SK-N-MC (cell line): ENCODE results near the gene RBMS1.

Experiments
- EZH2 ChIP-seq: fragments of 200-600 bp; sonication (generic); IDR thresholded peaks from one replicate; pipeline ENCODE4 v1.6.1; 2017; ENCODE audit warnings: antibody characterized with exemption
- POLR2AphosphoS5 ChIP-seq: IDR thresholded peaks from 2 replicates; pipeline ENCODE4 v1.6.1; 2012; ENCODE audit warnings: mild to moderate bottlenecking, low read depth, low read length, borderline replicate concordance

GRCh38 chr2:160469164-160469563 lies 24.4 kb downstream of the RBMS1 start:
- TF ChIP-seq EZH2 (no peak), POLR2AphosphoS5 (no peak)
